HG03575 (cell line): ENCODE data around the gene PTPRN2.

Source experiments
- ATAC-seq: cut with Tn5 transposase; IDR thresholded peaks from one replicate; pipeline ENCODE4 v1.9.1; 2021; ENCODE audit not compliant: unreplicated experiment, insufficient number of reproducible peaks, low FRiP score; ENCODE audit errors: extremely low read depth

The PTPRN2 gene

DNA sequence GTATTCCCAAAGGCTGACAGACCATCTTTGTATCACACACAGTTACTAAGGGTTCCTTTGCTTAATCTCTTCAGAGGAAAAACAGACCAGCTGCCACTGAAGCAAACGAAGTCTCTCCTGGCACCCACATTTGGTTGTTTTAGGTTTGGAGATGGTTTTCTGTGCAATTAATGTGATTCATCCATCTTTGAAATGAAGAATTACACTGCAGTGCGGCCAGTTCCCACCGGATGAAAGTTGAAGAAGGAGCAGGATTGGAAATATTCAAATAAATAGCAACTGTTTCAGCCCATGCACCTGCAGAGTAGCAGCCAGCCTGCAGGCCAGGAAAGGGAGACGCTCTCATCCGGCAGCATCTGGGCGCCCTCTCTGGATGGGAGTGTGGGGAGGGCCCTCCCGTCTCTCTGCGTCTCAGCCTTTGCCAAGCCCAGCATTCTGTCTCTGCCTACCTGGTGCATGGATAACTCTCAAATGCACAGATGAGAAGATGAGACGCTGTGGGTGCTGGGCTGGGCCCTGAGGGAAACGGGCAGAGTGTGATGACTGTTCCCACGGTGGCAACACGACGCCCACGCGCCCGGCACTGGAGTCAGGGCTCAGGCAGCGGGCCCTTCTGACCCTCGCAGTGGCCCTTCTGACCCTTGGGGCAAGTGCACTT, 214.0 kb downstream of the PTPRN2 start:
- ATAC-seq = no peak

DNA sequence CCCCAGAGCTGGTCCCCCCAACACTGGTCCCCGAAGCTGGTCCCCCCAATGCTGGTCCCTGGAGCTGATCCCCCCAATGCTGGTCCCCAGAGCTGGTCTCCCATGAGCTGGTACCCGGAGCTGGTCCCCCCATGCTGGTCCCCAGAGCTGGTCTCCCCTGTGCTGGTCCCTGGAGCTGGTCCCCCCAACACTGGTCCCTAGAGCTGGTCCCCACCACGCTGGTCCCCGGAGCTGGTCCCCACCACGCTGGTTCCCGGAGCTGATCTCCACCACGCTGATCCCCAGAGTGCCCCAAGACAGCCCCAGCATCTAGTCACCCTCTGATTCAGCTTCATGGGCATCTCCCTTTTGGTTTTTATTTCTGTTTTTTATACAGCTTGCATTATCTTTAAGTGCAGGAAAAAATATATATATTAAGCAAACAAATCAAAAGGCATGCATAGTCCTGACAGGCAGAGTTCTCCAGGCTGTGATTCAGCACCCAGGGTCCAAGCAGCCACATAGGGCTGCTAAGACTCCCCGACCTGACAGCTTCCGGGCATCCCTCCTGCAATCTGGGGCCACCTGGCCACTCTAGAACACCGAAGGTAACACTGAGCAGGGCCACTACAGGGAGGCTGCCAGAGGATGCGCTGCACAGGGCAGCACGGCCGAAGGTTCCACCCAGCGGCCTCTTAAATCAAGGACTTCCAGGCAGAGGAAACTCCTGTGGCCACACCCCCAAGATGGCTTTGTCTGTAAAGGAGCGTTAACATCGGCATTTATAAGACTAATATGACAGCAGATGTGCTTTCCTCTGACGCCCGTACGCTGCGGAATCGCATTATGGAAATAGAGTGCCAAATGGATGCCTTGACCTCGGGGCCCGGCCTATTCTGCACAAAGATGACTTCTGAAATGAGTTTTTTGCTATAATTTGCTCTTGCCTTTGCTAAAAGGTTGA, 215.0 kb downstream of the PTPRN2 start:
- no peak for ATAC-seq

DNA sequence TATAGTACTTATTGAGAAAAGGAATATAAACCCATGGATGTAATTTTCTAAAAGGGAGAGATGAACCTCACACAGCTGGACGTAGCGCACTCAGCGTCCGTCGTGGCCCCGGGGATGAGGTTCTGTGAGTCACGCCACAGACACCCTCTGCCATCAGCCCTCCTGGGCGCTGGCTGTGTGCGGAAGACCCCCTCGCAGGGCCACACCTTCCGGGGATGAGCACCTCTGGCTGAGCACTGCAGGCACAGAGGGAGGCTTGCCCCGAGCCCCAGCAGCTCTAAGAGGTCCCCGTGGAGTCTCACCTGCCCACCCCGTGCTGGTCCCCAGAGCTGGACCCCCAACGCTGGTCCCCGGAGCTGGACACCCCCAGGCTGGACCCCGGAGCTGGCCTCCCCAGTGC, 215.8 kb downstream of the PTPRN2 start:
- ATAC-seq = no peak

DNA sequence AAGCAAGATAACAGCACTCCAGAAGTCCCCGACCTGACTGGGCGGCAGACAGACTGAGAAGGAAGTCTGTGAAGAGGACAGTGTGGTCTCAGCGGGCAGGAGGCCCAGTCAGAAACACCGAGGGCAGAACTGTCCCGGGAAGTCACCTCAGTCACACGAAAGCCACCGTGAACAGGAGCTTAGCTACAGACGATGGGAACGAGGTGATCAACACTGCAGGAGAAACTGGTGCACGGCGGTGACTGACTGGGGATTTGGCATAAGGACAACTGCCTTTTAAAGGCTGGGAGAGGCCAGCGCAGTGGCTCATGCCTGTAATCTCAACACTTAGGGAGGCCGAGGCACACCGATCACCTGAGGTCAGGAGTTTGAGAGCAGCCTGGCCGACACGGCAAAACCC, 217.8 kb downstream of the PTPRN2 start:
- no peak for ATAC-seq

DNA sequence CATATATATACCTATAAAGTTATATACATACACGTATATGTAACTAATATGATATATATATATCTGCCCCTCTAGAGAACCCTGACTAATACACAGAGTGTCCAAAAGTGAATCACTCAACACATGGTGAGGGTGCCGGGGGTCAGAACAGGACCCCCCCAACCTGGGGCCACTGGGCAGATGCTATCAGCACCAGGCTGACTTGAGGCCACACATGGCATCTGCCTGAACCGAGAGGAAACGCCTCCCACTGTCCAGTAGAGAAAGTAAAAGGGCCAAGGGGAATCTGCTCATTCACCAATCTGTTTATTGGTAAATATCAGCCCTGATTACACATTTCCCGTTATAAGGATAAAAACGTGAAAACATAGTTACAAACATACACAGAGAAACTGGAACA, 218.3 kb downstream of the PTPRN2 start:
- no peak for ATAC-seq

DNA sequence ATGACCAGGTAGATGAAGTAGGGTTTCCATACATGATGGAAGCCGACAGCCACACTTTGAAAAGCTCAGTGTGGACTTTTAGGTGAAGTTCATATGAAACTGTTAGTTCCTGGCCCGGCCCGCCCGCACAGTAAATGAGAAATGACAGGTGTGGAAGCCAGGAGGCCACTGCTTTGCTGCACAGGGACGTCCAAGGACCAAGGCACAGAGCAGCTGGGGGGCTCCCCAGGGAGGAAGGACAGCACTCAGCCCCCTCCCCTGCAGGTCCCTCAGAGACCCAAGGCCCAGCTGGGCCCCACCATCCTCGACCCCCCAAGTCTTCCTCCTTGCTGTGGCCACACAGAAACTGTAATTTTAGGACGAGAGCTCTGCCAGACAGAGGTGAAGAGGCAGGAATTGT, 219.2 kb downstream of the PTPRN2 start:
- no peak for ATAC-seq

DNA sequence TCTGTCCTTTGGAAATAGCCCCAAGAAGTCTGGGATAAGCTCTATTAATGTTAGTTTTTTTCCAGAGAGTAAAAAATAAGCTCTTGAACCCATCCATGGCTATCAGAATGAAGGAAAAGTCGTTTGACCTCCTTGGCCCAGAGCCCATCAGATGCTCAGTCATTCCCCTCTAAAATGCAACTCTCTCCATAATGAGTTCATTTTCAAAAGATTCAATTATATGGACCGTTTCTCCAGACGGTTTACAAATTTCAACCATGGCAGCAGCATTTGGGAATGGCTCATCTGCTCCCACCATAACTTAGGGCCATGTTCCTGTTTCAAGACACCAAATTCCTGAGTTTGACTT, 220.0 kb downstream of the PTPRN2 start:
- no peak for ATAC-seq

DNA sequence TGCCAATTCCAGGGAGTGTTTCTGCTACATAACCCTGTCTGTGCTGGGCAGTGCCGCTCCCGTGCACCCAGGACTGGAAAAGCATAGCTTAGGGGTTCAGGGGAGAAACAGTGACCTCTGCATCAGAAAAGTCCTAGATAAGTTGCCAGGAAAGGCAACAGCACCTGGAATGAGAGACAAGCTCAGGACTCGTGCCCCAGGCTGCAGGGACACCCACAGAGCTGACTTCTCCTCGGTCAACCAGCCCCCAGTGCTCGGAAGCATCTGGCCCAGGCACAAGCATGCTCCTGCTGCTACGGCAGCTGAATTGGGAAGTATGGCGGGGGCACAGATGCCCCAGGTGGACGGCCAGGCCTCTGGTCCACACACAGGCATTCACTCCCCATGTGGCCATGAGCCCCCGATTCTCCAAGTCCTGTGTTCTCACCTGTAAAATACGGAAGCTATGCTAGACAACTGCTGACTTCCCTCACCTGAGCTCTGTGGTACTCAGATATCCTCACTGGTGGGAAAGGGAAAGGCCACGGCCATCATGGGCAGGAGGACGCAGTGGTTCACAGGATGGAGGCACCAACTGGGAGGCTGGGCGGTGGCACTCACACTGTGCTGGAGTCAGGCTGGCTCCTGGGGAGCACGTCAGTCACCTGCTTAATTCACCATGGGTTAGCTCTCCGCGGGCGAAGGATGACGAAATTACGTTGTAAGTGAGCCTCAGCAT, 220.5 kb downstream of the PTPRN2 start:
- no peak for ATAC-seq

DNA sequence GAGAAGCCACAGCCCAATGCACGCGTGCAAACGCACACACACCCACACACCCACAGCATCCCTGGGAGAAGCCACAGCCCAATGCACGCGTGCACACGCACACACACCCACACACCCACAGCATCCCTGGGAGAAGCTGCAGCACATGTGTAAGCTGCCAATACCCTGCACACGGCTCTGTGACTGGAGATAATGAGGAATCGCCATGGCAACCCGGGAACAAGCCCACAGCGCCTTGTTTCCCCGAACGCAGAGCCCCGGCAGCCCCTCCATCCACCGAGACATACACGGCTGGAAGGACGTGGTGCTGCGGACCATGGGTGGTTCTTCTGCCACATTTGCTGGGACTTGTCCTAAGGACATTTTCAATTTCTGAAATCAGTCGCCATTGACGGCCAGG, 221.3 kb downstream of the PTPRN2 start:
- ATAC-seq = no peak

DNA sequence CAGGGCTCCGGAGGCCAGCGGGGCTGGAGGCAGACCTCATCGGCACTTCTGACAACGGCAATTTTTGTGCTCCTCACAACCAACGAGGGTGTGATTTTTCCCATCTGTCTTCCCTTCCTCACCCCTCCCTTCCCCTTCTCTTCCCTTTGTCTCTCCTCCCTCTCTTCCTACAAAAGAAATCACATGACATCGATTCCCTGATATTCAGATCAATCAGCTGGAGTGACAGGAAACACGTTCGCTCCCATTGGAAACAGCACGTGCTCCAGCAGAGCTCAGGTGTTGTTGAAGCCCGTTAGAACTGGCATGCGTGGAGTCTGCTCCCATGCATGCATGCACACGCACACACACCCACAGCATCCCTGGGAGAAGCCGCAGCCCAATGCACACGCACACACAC, 222.4 kb downstream of the PTPRN2 start:
- ATAC-seq = no peak

DNA sequence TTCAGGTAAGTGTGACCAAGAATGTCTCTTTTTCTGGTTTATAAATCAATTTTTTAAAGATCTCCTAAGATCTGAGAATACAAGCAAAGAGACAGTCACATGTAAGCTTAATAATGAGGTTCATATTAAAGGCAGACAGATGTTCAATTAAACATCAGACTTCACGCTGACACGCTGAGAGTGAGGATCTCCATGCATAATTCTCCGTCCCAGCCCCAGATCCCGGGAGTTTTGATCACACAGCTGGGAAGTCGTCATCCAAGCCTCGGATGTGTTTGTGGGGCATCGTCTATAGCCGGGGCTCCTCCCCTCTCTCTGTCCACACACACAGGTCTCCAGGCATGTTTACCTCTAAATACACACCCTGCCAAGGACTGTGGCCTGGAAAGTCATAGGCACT, 223.2 kb downstream of the PTPRN2 start:
- no peak for ATAC-seq

DNA sequence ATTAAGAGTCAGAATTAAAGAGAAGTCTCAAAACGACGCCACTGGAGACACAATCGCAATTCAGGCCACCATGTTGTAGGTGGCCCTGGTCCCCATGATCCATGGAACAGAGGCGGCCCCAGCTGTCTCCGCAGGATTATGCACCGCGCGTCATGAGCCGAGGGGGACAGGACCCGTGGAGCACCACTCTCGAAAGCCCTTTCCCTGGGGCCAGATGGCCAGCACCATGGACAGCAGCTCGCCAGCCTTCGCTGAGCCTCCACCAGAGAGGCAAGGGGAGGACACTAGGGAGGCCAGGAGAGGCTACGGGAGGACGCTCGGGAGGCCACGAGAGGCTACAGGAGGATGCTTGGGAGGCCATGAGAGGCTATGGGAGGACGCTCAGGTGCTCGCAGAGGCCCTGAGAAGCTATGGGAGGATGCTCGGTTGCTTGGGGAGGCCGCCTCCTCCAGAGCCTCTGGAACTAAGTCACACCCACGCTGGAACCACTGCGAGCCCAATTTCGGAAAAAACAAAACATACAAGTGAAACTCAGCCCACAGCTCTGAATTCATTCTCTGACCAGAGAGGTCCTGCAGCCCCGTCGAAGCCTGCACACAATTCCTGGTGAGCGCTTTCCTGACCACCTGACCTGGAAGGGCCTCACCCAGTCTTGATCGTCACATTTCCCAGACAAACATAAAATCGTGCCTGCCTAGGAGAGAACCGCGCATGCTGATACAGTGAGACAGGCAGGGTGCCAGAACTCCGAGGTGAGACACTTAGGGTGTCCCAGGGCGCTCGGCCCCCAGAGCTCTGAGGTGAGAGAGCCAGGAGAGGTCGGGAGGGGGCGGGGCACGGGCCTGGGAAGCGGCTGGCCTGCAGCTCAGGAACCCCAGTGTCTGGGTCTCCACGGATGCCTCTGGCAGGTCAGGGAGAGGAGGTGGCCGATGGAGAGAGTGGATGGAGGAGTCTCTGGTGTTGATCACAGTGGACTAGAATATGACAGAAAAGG, 224.4 kb downstream of the PTPRN2 start:
- no peak for ATAC-seq

DNA sequence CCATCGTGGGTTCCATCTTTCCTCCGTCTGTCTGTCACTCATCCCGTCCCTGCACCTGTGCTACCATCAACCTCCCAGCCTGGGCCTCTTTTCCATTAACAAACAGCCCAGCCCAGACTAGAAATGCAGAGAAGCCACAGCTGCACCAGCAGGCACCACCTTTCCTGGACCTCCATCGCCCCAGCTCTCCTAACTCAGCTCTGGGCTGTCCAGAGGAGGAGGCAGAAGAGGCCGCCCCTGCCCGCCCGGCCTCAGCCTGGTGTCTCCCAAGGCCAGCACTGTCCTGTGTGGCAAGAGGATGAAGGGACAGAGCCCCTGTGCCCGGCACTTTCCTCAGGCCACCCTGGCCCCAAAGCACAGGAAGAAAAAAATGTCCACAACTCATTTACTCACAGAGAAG, 225.6 kb downstream of the PTPRN2 start:
- ATAC-seq = no peak

DNA sequence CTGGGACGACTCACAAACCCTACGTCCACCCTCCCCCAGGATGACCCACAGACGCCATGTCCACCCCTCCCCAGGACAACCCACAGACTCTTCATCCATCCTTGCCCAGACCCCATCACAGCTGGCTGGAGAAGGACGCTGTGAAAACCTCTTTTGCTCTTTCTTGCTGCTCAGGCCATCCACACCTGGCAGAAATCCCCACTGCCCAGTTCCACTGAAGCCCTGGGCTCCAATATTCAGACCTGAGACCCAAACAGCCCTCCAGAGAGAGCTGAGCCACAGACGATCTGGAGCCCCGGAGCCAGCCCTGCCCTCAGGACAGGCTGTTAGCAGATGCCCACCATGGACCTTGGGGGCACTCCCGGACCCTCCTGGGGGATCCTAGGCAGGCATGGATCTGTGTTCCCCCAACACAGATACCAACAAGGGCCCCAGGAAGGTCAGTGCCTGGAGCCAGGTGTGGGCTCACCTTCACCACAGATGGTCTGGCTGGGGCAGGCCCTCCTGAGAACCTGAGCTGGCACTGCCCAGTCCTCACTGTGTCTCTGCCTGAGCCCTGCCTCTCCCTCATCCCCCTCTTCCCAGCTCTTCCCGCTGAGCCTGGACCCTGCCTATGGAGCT, 226.2 kb downstream of the PTPRN2 start:
- ATAC-seq = no peak

DNA sequence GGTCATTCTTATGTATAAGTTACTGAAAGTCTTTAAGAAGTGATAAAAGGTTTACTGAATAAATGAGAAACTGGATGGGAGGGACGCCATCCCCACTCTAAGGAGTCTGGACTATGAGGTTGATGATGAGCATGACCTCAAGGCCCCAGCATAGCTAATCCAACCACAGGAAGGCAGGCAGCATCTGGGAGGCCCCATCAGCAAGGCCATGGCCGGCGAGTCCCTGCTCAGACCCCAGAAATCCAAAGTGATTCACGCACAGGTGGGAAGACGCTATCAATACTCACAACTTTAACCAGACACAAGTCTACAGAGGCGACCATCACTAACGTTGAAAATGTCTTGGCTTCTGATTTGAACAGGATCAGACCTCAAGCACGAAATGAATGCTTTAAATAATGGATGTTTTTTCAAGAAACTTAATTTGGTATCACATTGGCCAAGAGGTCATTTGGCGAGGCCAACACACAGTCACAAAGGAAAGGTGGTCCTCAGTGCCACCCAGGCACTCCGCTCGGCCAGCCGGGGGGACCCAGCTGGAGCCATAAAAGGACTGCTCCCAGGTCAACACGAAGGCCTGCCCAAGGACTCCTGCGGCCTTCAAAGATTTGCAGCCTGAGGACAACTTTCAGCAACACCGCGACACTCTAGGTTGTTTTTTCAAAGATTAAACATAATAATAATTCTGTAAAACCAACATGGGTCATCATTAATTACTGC, 228.5 kb downstream of the PTPRN2 start:
- no peak for ATAC-seq

DNA sequence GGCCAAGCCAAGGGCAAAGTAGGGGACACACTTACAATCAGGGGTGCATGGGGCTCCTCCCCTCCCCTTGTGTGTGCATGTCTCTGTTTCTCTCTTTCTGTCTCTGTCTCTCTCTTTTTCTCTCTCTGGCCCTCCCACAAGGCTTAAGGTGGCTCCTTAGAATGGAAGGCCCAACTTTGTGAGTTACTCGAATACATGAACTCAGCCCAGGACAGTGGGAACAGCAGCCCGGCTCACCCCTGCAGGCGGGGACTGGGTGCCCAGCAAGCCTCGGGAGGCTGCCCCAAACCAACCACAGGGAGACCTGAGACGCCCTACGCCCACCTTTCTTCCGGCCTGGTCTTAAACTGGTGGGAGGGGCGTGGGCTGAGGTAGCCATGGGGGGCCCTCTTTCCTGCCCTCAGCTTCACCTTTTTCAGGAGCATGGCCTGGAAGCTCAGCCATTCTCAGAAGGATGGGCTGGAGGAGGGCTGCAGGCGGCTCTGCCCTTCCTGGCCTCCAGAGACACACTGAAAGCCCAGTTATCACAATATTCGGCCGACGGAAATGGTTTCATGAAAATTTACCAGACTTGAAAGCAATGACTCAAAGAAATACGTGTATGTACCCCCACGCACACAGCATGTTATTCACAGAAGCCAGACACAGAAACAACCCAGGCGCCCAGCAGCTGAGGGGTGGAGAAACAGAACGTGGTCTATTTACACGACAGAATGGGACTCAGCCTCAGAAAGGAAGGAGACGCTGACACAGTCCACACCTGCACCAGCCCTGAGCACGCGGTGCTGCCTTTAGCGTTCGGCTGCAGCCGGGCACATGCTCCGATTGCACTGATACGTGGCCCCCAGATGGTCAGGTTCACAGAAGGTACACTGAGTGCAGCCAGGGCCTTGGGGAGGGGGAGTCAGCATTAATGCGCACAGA, 229.5 kb downstream of the PTPRN2 start:
- no peak for ATAC-seq
